Stomach (tissue), 9 donors: ENCODE data around the gene NARS2. TPM values are rescaled to one million over a fixed set of nuclear protein-coding genes. Genes with fewer than 3 reads are reported as not detected.
A peak's percentile ranks its signal among the peaks of the same experiment; 100 is the strongest.

ENCODE experiments used
- DNase-seq, 2 donors: peaks; one replicate each; pipeline versions ENCODE4 v3.0.0 to v3.0.0-alpha.2; 2013 to 2019
- H3K27ac ChIP-seq, 5 donors: fragments of 200-600 bp in 4 of 5; sonication (generic) in 4 of 5; one replicate each; pipeline ENCODE4 v1.5.1; 2013 to 2019; ENCODE audit warnings: mild to moderate bottlenecking in 1 of 5, moderate library complexity in 1 of 5
- H3K27me3 ChIP-seq, 3 donors: fragments of 200-600 bp; sonication (generic); one replicate each; pipeline ENCODE4 v1.5.1; 2017 to 2019; ENCODE audit warnings: mixed run types in 1 of 3
- H3K36me3 ChIP-seq, 4 donors: fragments of 200-600 bp; sonication (generic); 1 replicate in 3 of 4; 2 replicates in 1 of 4; pipeline ENCODE4 v1.5.1; 2016 to 2019
- H3K4me1 ChIP-seq, 4 donors: fragments of 200-600 bp; sonication (generic); one replicate each; pipeline ENCODE4 v1.5.1; 2016 to 2019
- H3K4me3 ChIP-seq, 4 donors: fragments of 200-600 bp; sonication (generic) in 3 of 4; one replicate each; pipeline ENCODE4 v1.5.1; 2016 to 2019; ENCODE audit warnings: mild to moderate bottlenecking in 1 of 4
- H3K9me3 ChIP-seq, 4 donors: fragments of 200-600 bp; sonication (generic); one replicate each; pipeline ENCODE4 v1.5.1; 2016 to 2019
- EP300 ChIP-seq: sonication (generic); formaldehyde crosslinking; IDR thresholded peaks from one replicate; pipeline ENCODE4 v1.6.1; 2017; ENCODE audit warnings: antibody characterized with exemption
- POLR2A ChIP-seq, 4 donors: fragments of 450-650 bp; IDR thresholded peaks; one replicate each; pipeline ENCODE4 v1.6.1; 2016; ENCODE audit warnings: antibody characterized with exemption in 4 of 4, control low read depth in 2 of 4, mild to moderate bottlenecking in 1 of 4, moderate library complexity in 1 of 4
- POLR2AphosphoS5 ChIP-seq, 3 donors: sonication (generic); formaldehyde crosslinking; IDR thresholded peaks; one replicate each; pipeline ENCODE4 v1.6.1; 2016; ENCODE audit warnings: antibody characterized with exemption in 3 of 3
- WGBS, 5 donors: extraction: QIAGEN DNeasy Blood & Tissue Kit in 3 of 5; methylation state at CpG; one replicate each; pipeline versions ENCODE4 v1.1.5 to v1.1.7; 2013 to 2018; 5-methylcytosine and 5-hydroxymethylcytosine counted together
- intact Hi-C: fragments of 100-400 bp; cut with DNase I; formaldehyde crosslinking; loops from one replicate; pipeline ENCODE4 v1.15.1; 2023; ENCODE audit warnings: low total_unique reads
- polyA plus RNA-seq, 3 donors: library from polyadenylated mRNA; stranded (reverse); fragments of 200-250 nt; gene quantifications; one replicate each; pipeline ENCODE4 v1.2.3, GENCODE V29; 2013
- total RNA-seq, 5 donors: library from RNA; depleted of rRNA; stranded (reverse); fragments of >200 nt; gene quantifications; one replicate each; pipeline versions ENCODE4 v1.1.0 to v1.2.3, GENCODE V29; 2014 to 2016
- TF ChIP-seq, protein P1 (sequence below), 7 experiments: fragments of 450-650 bp in 4 of 7; fragments of 200-600 bp in 3 of 7; sonication (generic) in 3 of 7; IDR thresholded peaks; one replicate each; pipeline ENCODE4 v1.5.1; 2016 to 2019; ENCODE audit warnings: antibody characterized with exemption in 7 of 7, control low read depth in 2 of 7, mild to moderate bottlenecking in 1 of 7
- donor health status: healthy with polysubstance abuse.
- donor health status: Bipolar disorder and iron deficiency.
- donor health status: healthy.

Gene NARS2
- total and polyA plus RNA-seq, 8 donors = 4.7 to 34.5 (median 14.1) TPM

GRCh38 chr11:78414321-78415051 is 160.2 kb downstream of the NARS2 start:
- no peak for TF ChIP-seq EP300
- TF ChIP-seq, protein P1, sequence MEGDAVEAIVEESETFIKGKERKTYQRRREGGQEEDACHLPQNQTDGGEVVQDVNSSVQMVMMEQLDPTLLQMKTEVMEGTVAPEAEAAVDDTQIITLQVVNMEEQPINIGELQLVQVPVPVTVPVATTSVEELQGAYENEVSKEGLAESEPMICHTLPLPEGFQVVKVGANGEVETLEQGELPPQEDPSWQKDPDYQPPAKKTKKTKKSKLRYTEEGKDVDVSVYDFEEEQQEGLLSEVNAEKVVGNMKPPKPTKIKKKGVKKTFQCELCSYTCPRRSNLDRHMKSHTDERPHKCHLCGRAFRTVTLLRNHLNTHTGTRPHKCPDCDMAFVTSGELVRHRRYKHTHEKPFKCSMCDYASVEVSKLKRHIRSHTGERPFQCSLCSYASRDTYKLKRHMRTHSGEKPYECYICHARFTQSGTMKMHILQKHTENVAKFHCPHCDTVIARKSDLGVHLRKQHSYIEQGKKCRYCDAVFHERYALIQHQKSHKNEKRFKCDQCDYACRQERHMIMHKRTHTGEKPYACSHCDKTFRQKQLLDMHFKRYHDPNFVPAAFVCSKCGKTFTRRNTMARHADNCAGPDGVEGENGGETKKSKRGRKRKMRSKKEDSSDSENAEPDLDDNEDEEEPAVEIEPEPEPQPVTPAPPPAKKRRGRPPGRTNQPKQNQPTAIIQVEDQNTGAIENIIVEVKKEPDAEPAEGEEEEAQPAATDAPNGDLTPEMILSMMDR (IDR thresholded peaks at IDR 0.05) = peak in 3 of 7 experiments; percentile 44 to 80 (median 46)
- DNase-seq = peak in 1 of 2 donors; percentile 30
- no peak overlapping the region for H3K4me3 ChIP-seq
- no peak overlapping the region for H3K27ac ChIP-seq
- peaks cover 0 to 5% (median 0%) of the 10 kb centered on the region in 4 donors for H3K36me3 ChIP-seq
- no peaks in the 10 kb centered on the region for H3K27me3 ChIP-seq
- intact Hi-C loops = no loop called here
- WGBS, 5 donors = 86 to 92% (median 91%) methylated on average over 14 of the region's 14 CpGs
- peaks cover 0 to 11% (median 9%) of the 10 kb centered on the region in 4 donors for H3K9me3 ChIP-seq
- H3K4me1 ChIP-seq = peaks cover 12 to 39% (median 28%) of the 10 kb centered on the region in 4 donors

- WGBS, 5 donors = 98 to 100% (median 98%) methylated on average over 3 of the region's 3 CpGs
- H3K27ac ChIP-seq = no peak overlapping the region
- no peaks in the 10 kb centered on the region for H3K27me3 ChIP-seq
- intact Hi-C loops = no loop called here
- DNase-seq = no peak
- TF ChIP-seq EP300 (no peak), POLR2AphosphoS5 (IDR thresholded peaks at IDR 0.05) (no peak), POLR2A (IDR thresholded peaks at IDR 0.05) (no peak)
- TF ChIP-seq, protein P1 (IDR thresholded peaks at IDR 0.05) = no peak
- H3K4me3 ChIP-seq = no peak overlapping the region
- H3K36me3 ChIP-seq = peaks cover 0 to 5% (median 2%) of the 10 kb centered on the region in 4 donors
- peaks cover 0 to 18% (median under 1%) of the 10 kb centered on the region in 4 donors for H3K4me1 ChIP-seq
- peaks cover 0 to 19% (median 10%) of the 10 kb centered on the region in 4 donors for H3K9me3 ChIP-seq
Measured at GRCh38 chr11:78408619-78409018, 166.0 kb downstream of the NARS2 start.

- H3K27me3 ChIP-seq = no peaks in the 10 kb centered on the region
- peaks cover 0 to 5% (median 2%) of the 10 kb centered on the region in 4 donors for H3K36me3 ChIP-seq
- peaks cover 0 to 19% (median 10%) of the 10 kb centered on the region in 4 donors for H3K9me3 ChIP-seq
- intact Hi-C loops = no loop called here
- no peak for DNase-seq
- no peak overlapping the region for H3K27ac ChIP-seq
- H3K4me3 ChIP-seq = no peak overlapping the region
- H3K4me1 ChIP-seq = peaks cover 0 to 28% (median 5%) of the 10 kb centered on the region in 4 donors
- TF ChIP-seq, protein P1 (IDR thresholded peaks at IDR 0.05) = no peak
- TF ChIP-seq EP300 (no peak), POLR2A (IDR thresholded peaks at IDR 0.05) (no peak), POLR2AphosphoS5 (IDR thresholded peaks at IDR 0.05) (no peak)
- 78 to 85% (median 82%) methylated on average over 3 of the region's 3 CpGs for WGBS, 5 donors
Measured at GRCh38 chr11:78406568-78407196, 168.0 kb downstream of the NARS2 start.

DNA sequence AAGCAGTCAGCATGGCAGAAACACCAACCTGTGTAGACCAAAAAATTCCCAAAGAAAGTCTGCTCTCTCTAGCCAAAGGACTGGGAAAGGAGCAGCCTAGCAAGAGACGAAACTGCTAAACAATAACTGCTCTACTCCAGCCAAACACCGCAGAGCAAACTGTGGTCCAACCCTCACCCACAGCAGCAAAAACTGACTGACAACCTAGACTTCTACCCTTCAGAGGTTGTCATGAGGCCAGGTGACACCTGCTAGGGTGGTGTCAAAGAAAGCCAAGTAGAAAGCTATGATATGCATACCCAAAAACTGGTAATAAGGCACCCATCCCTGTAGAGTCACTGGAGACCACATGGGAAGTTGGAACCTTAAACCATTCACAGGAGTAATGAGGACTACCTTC is 168.9 kb downstream of the NARS2 start:
- Histone ChIP-seq H3K9me3 (peaks cover 0 to 19% (median 10%) of the 10 kb centered on the region in 4 donors), H3K27ac (no peak overlapping the region), H3K36me3 (peaks cover 0 to 5% (median 2%) of the 10 kb centered on the region in 4 donors), H3K4me1 (peaks cover 0 to 28% (median 5%) of the 10 kb centered on the region in 4 donors), H3K4me3 (no peak overlapping the region), H3K27me3 (no peaks in the 10 kb centered on the region)
- DNase-seq = no peak
- TF ChIP-seq POLR2A (IDR thresholded peaks at IDR 0.05) (no peak), POLR2AphosphoS5 (IDR thresholded peaks at IDR 0.05) (no peak), EP300 (no peak)
- TF ChIP-seq, protein P1 (IDR thresholded peaks at IDR 0.05) = no peak
- intact Hi-C loops = no loop called here
- 47 to 92% (median 90%) methylated on average over 2 of the region's 2 CpGs for WGBS, 5 donors
